ENCODE results near the gene KLHL41. TPM values are rescaled to one million over a fixed set of nuclear protein-coding genes. Genes with fewer than 3 reads are reported as not detected.
A peak's percentile ranks its signal among the peaks of the same experiment; 100 is the strongest.
"Not testable (repeated sequence)": the region's sequence is repeated elsewhere in the genome, so short reads cannot be mapped to it uniquely, and the experiment has no call there.

Gene KLHL41
- total RNA-seq, 1 donor from 2014 or later: 0.68 TPM

DNA sequence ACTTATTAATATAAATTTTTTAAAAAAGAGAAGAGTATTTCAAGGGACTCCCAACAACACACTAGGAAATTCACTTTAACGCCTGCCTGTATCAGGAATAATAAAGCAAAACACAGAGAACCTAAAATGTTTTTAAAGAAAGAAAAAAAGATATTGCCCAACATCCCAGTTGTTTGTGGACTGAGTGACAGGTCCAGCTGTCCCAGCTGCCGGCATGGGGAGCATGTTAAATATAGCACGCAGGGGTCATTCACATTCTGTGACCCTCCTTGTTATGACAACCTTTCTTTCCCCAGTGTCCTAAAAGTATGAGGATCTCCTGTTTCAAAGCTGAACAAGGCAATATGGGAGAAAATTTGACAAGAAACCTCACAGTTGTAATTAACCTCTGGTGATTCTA lies 4.4 kb downstream of the KLHL41 start:
- H3K36me3 ChIP-seq: no peaks in the 10 kb centered on the region
- H3K27me3 ChIP-seq (ENCODE audit: low read depth): no peaks in the 10 kb centered on the region
- TF ChIP-seq, protein P1, sequence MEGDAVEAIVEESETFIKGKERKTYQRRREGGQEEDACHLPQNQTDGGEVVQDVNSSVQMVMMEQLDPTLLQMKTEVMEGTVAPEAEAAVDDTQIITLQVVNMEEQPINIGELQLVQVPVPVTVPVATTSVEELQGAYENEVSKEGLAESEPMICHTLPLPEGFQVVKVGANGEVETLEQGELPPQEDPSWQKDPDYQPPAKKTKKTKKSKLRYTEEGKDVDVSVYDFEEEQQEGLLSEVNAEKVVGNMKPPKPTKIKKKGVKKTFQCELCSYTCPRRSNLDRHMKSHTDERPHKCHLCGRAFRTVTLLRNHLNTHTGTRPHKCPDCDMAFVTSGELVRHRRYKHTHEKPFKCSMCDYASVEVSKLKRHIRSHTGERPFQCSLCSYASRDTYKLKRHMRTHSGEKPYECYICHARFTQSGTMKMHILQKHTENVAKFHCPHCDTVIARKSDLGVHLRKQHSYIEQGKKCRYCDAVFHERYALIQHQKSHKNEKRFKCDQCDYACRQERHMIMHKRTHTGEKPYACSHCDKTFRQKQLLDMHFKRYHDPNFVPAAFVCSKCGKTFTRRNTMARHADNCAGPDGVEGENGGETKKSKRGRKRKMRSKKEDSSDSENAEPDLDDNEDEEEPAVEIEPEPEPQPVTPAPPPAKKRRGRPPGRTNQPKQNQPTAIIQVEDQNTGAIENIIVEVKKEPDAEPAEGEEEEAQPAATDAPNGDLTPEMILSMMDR (IDR thresholded peaks at IDR 0.05): no peak
- no peak overlapping the region for H3K4me3 ChIP-seq
- ATAC-seq (peak in 1 of 2 donors; percentile 49), DNase-seq (no peak)
- no peak overlapping the region for H3K27ac ChIP-seq
- H3K9me3 ChIP-seq: no peaks in the 10 kb centered on the region
- intact Hi-C loops (cut with DNase I): no loop called here
- H3K4me1 ChIP-seq: no peaks in the 10 kb centered on the region

DNA sequence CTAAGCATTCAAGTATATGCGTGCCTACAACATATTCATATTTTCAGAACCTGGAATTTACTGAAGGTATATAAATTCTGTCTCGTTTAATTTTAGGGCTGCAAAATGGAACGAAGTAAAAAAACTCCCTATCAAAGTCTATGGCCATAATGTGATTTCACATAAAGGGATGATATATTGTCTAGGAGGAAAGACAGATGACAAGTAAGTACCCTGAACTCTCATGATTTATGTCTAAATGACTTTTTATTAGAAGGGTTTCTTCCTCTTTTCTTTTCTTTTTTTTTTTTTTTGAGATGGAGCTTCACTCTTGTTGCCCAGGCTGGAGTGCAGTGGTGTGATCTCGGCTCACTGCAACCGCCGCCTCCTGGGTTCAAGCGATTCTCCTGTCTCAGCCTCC lies 5.3 kb downstream of the KLHL41 start:
- H3K27ac ChIP-seq; H3K4me1 ChIP-seq; intact Hi-C loops (cut with DNase I); H3K27me3 ChIP-seq (ENCODE audit: low read depth); H3K36me3 ChIP-seq; H3K4me3 ChIP-seq; H3K9me3 ChIP-seq; ATAC-seq; DNase-seq: not testable (repeated sequence)

DNA sequence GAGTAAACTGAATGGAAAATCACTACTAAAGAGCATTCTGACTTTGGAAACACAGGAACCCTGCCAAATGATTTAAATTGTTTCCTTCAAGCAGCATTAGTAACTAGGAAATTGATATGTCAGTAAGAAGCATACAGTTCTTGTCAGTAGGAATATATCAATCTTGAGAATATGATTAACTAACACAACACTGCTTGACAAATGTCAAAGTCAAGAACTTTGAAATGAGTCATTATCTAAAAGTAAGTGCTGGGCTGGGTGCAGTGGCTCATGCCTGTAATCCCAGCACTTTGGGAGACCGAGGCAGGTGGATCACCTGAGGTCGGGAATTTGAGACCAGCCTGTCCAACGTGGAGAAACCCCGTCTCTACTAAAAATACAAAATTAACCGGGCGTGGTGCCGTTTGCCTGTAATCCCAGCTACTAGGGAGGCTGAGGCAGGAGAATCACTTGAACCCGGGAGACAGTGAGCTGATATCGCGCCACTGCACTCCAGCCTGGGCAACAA lies 7.0 kb downstream of the KLHL41 start:
- ATAC-seq; H3K27ac ChIP-seq; H3K27me3 ChIP-seq (ENCODE audit: low read depth); H3K4me1 ChIP-seq; intact Hi-C loops (cut with DNase I); H3K36me3 ChIP-seq; H3K4me3 ChIP-seq; H3K9me3 ChIP-seq; DNase-seq: not testable (repeated sequence)

DNA sequence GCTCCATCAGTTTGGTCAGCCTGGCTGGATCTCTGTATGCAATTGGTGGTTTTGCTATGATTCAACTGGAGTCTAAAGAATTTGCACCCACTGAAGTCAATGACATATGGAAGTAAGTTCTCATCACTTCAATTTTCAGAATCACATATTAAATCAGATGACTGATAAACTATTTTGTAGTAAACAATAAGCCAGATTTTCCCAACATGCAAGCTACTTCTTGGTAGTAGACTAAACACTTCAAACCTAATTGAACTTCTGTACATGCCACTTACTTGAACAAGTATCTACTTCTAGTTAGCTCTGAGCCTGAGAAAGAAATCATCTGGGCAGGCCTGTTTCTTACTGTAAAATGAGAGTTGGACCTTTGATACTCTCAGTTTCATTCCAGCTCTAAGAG lies 11.4 kb downstream of the KLHL41 start:
- ATAC-seq (no peak), DNase-seq (no peak)
- peaks cover 11% of the 10 kb centered on the region for H3K36me3 ChIP-seq
- no peaks in the 10 kb centered on the region for H3K4me1 ChIP-seq
- H3K27ac ChIP-seq: no peak overlapping the region
- no peaks in the 10 kb centered on the region for H3K27me3 ChIP-seq (ENCODE audit: low read depth)
- H3K4me3 ChIP-seq: no peak overlapping the region
- intact Hi-C loops (cut with DNase I): no loop called here
- H3K9me3 ChIP-seq: no peaks in the 10 kb centered on the region
- TF ChIP-seq, protein P1 (IDR thresholded peaks at IDR 0.05): no peak

DNA sequence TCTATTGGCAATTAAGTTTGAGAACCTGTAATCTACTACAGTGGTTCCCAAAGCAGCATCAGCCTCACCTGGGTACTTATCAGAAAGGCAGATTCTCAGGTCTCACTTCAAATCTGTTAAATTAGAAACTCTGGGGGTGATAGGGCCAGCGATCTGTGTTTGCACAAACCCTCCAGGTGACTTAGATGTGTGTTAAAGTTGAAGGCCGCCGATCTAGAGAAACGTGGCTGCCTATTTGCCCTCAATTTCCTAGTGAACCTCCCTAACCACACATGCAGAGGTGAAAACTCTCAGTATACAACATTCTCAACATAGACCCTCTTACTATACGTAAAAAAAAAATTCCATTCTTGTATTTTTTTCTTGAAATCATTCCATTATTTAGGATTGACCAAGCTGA lies 14.2 kb downstream of the KLHL41 start:
- intact Hi-C loops (cut with DNase I): no loop called here
- no peak overlapping the region for H3K4me3 ChIP-seq
- ATAC-seq (no peak), DNase-seq (no peak)
- no peaks in the 10 kb centered on the region for H3K27me3 ChIP-seq (ENCODE audit: low read depth)
- H3K36me3 ChIP-seq: peaks cover 19% of the 10 kb centered on the region
- TF ChIP-seq, protein P1 (IDR thresholded peaks at IDR 0.05): no peak
- H3K9me3 ChIP-seq: no peaks in the 10 kb centered on the region
- no peaks in the 10 kb centered on the region for H3K4me1 ChIP-seq
- H3K27ac ChIP-seq: no peak overlapping the region

DNA sequence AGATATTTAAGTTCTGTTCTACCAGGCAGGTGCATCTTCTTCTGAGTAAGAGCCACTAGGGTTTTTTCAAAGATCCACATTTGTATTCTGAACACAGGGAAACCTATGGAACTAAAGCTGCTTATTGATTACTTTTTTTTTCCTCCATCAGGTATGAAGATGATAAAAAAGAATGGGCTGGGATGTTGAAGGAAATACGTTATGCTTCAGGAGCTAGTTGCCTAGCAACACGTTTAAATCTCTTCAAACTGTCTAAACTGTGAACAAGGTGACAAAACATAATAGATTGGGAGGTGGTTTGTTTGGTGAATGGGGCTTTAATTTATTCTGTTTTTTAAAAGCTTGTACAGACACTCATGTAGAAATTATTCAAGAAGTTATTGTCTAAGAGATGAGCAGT lies 15.9 kb downstream of the KLHL41 start:
- H3K36me3 ChIP-seq: peaks cover 33% of the 10 kb centered on the region
- ATAC-seq (no peak), DNase-seq (no peak)
- H3K4me1 ChIP-seq: no peaks in the 10 kb centered on the region
- H3K27ac ChIP-seq: no peak overlapping the region
- no peaks in the 10 kb centered on the region for H3K9me3 ChIP-seq
- H3K4me3 ChIP-seq: no peak overlapping the region
- no peaks in the 10 kb centered on the region for H3K27me3 ChIP-seq (ENCODE audit: low read depth)
- intact Hi-C loops (cut with DNase I): no loop called here
- TF ChIP-seq, protein P1 (IDR thresholded peaks at IDR 0.05): no peak

DNA sequence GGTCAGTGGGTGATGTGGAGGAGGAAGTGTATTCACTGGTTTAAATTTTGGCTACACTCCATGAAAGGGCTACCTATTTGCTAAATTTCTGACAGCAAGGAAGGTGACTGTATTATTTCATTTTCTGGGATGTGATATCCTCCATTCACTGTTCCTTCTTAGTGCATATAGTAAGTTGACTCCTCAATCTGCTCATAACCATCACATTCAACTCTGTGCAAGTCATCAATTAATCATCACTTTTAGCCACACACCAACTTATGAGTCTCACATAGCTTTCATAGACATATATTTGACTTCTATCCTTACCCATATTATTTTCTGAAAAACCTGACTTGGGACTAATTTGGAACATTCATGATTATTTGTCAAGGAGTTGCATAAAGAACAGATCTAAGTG lies 16.9 kb downstream of the KLHL41 start:
- intact Hi-C loops (cut with DNase I): no loop called here
- no peak for ATAC-seq

More for the DNA sequence above, 16.9 kb downstream of the KLHL41 start:
- TF ChIP-seq, protein P1 (IDR thresholded peaks at IDR 0.05): no peak
- no peaks in the 10 kb centered on the region for H3K9me3 ChIP-seq
- H3K27me3 ChIP-seq (ENCODE audit: low read depth): no peaks in the 10 kb centered on the region
- peaks cover 43% of the 10 kb centered on the region for H3K36me3 ChIP-seq
- no peak overlapping the region for H3K4me3 ChIP-seq
- DNase-seq: no peak
- no peak overlapping the region for H3K27ac ChIP-seq
- H3K4me1 ChIP-seq: no peaks in the 10 kb centered on the region
